ENCODE data around the gene SLC8A1. TPM values are rescaled to one million over a fixed set of nuclear protein-coding genes. Genes with fewer than 3 reads are reported as not detected.

SLC8A1 gene
- total and polyA plus RNA-seq, 8 donors, result 5.4 to 39.7 (median 6.6) TPM

DNA sequence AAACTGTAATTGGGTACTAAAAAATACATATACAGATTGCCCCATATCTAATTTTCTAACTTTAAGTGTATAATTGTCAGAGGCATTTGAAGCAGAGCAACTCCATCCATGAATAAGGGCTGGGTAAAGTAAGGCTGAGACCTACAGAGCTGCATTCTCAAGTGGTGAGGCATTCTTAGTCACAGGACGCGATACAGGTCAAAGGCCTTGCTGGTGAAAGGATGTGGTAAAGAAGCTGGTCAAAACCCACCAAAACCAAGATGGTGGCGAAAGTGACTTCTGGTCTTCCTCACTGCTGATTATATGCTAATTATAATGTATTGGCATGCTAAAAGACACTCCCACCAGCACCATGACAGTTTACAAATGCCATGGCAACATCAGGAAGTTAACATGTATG, 50.0 kb downstream of the SLC8A1 start:
- Histone ChIP-seq H3K4me3 (no peak overlapping the region), H3K27ac (no peak overlapping the region), H3K4me1 (no peaks in the 10 kb centered on the region), H3K9me3 (no peaks in the 10 kb centered on the region), H3K36me3 (no peaks in the 10 kb centered on the region), H3K27me3 (no peaks in the 10 kb centered on the region)
- ATAC-seq, result no peak
- TF ChIP-seq, protein P1, sequence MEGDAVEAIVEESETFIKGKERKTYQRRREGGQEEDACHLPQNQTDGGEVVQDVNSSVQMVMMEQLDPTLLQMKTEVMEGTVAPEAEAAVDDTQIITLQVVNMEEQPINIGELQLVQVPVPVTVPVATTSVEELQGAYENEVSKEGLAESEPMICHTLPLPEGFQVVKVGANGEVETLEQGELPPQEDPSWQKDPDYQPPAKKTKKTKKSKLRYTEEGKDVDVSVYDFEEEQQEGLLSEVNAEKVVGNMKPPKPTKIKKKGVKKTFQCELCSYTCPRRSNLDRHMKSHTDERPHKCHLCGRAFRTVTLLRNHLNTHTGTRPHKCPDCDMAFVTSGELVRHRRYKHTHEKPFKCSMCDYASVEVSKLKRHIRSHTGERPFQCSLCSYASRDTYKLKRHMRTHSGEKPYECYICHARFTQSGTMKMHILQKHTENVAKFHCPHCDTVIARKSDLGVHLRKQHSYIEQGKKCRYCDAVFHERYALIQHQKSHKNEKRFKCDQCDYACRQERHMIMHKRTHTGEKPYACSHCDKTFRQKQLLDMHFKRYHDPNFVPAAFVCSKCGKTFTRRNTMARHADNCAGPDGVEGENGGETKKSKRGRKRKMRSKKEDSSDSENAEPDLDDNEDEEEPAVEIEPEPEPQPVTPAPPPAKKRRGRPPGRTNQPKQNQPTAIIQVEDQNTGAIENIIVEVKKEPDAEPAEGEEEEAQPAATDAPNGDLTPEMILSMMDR (IDR thresholded peaks at IDR 0.05), result no peak
- DNase-seq, result no peak
- intact Hi-C loops (cut with DNase I), result no loop called here

DNA sequence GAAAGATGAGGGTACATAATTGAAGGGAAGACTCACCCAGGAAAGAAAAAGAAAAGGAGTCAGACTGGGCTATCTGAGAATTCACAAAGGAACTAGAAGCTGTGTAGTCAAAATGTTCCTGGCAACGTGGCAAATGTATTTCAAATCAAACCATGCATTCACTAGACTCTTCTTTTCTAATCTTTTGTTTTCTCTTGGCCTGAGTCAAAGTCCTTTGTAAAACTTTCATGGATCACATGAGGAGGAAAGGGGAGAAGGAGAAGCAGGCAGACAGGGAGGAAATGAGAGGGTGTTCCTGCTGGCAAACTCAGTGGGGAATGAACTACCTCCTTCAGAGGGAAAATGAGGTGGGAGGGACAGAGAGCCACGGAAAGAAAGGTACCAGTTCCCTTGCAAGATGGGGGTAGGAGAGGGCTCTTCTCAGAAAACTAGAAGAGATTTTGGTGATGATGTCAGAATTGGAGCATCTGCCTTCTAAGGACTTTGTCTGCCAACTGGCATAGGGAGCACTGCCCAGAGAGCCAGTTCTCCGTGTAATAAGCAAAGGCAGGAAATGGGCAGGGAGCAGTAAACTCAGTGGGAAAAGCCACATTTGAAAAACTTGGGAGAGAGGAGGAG, 51.4 kb downstream of the SLC8A1 start:
- no peaks in the 10 kb centered on the region for H3K36me3 ChIP-seq
- H3K4me1 ChIP-seq, result peaks cover 0 to 8% of the 10 kb centered on the region in 2 donors
- no peak overlapping the region for H3K27ac ChIP-seq
- H3K4me3 ChIP-seq, result no peak overlapping the region
- intact Hi-C loops (cut with DNase I), result no loop called here
- no peaks in the 10 kb centered on the region for H3K9me3 ChIP-seq
- no peak for ATAC-seq
- TF ChIP-seq, protein P1 (IDR thresholded peaks at IDR 0.05), result no peak
- no peak for DNase-seq
- H3K27me3 ChIP-seq, result no peaks in the 10 kb centered on the region

DNA sequence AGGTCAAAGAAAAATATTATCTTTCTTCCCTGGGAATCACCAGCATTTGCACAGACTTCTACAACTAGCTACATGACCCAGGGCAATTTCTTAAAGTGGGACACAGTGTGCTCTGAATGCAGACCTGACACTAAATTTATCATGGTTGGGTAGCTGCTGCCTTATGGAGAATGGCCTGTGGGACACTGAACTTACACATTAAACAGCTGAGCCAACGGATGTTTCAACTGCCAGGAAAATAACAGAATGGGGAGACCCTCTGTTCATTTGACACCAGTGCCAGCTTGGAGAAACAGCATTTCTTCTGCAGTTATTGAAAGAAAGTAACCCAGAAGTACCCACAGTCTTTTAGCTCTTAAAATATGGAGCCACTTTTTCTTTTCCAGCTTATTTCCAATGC, 54.1 kb downstream of the SLC8A1 start:
- Histone ChIP-seq H3K9me3 (no peaks in the 10 kb centered on the region), H3K4me3 (no peak overlapping the region), H3K27me3 (no peaks in the 10 kb centered on the region), H3K27ac (no peak overlapping the region), H3K36me3 (no peaks in the 10 kb centered on the region), H3K4me1 (peaks cover 0 to 28% of the 10 kb centered on the region in 2 donors)
- DNase-seq, result no peak
- TF ChIP-seq, protein P1 (IDR thresholded peaks at IDR 0.05), result no peak
- no peak for ATAC-seq
- intact Hi-C loops (cut with DNase I), result no loop called here

DNA sequence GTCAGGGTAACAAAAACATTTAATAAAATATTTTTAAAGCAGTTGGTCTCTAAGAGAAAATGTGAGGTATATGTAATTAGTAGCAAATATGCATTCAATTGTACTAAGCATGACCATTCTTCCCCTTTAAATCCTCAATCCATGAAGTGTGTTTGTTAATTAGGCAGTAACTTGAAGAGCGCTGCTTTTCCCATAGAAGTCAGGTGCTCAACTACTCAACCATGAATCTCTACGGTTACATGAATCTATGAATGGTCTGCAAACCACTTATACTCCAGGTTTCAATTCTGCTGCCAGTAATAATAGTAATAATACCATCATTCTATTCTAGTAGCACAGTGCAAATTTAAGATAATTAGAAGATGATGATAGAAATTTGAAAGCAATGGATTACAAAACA, 55.8 kb downstream of the SLC8A1 start:
- Histone ChIP-seq H3K9me3 (no peaks in the 10 kb centered on the region), H3K27me3 (no peaks in the 10 kb centered on the region), H3K27ac (no peak overlapping the region), H3K4me3 (no peak overlapping the region), H3K4me1 (peaks cover 0 to 28% of the 10 kb centered on the region in 2 donors), H3K36me3 (no peaks in the 10 kb centered on the region)
- ATAC-seq (no peak), DNase-seq (no peak)
- intact Hi-C loops (cut with DNase I), result no loop called here
- TF ChIP-seq, protein P1 (IDR thresholded peaks at IDR 0.05), result no peak

DNA sequence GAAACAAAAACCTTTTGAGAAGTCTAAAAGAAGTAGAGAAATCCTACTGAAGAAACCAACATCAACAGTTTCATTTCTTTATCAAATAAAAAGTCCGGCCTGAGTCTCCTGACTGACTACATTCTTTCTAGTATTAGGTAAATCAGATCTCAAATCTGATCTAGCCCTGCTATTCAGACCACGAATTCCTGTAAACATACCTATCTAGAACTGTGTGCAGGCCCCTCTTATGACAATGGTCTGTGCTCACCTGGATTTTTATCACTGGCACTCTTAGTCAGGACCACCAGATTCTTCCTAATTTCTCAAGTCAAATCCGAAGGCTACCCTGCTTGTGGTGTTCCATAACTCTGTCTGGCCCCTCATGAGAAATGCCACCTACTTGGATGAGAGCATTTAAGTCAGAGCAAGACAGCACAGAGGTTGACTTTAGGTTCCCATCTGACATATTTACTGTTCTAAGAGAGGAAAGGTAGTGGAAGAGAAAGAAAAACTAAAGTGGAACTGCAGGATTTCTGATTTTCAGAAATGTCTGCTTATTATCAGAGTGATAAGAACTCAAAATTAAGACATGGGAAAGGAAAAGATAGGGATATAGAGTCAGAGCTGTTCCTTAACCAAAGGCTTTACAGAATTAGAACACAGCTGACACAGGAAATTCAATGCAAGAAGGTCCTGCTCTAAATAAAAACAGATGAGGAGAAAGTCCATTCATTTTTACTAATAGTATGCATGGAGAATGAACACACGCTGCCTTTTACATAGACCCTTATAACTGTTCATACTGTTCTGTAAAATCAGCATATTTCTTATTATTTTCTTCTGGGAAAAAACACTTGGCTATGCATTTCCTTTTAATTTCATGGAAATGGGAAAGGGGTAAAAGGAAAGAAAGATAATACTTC, 56.5 kb downstream of the SLC8A1 start:
- intact Hi-C loops (cut with DNase I), result no loop called here
- TF ChIP-seq, protein P1 (IDR thresholded peaks at IDR 0.05), result no peak
- H3K4me3 ChIP-seq, result no peak overlapping the region
- H3K27me3 ChIP-seq, result no peaks in the 10 kb centered on the region
- peak overlapping the region in 1 of 2 donors; percentile 77 for H3K27ac ChIP-seq
- ATAC-seq, result peak; percentile 24
- H3K4me1 ChIP-seq, result peaks cover 0 to 28% of the 10 kb centered on the region in 2 donors
- H3K36me3 ChIP-seq, result no peaks in the 10 kb centered on the region
- DNase-seq, result no peak
- H3K9me3 ChIP-seq, result no peaks in the 10 kb centered on the region

Data from left lung (tissue), 10 donors.